RWPE2 (cell line): ENCODE results near the gene HSD17B11.

Source experiments
- ATAC-seq: fragments of 200-7000 bp; cut with Tn5 transposase; 3 replicates; pipeline ENCODE4 v1.9.1; 2021; ENCODE audit warnings: low read depth
- DNase-seq: peaks from one replicate; pipeline ENCODE4 v3.0.0-alpha.2; 2020; ENCODE audit warnings: low spot score
- H3K27ac ChIP-seq: fragments of 450-650 bp; 2 replicates; pipeline ENCODE4 v1.5.1; 2017; ENCODE audit warnings: mild to moderate bottlenecking; ENCODE audit not compliant: poor library complexity, severe bottlenecking
- H3K27me3 ChIP-seq: fragments of 250-450 bp; sonication (Bioruptor Pico); 2 replicates; pipeline ENCODE4 v1.5.1; 2021; ENCODE audit warnings: mild to moderate bottlenecking, moderate library complexity; ENCODE audit not compliant: insufficient read depth, poor library complexity, severe bottlenecking
- H3K36me3 ChIP-seq: fragments of 250-450 bp; sonication (Bioruptor Pico); 2 replicates; pipeline ENCODE4 v1.5.1; 2020; ENCODE audit warnings: low read depth, mild to moderate bottlenecking, moderate library complexity
- H3K4me1 ChIP-seq: fragments of 250-450 bp; sonication (Bioruptor Pico); 2 replicates; pipeline ENCODE4 v1.5.1; 2021; ENCODE audit warnings: mild to moderate bottlenecking, moderate library complexity; ENCODE audit not compliant: insufficient read depth, poor library complexity, severe bottlenecking
- H3K4me3 ChIP-seq: fragments of 250-450 bp; sonication (Bioruptor Pico); 2 replicates; pipeline ENCODE4 v1.5.1; 2021; ENCODE audit warnings: mild to moderate bottlenecking, moderate library complexity; ENCODE audit not compliant: severe bottlenecking
- H3K9me3 ChIP-seq: fragments of 250-450 bp; sonication (Bioruptor Pico); 2 replicates; pipeline ENCODE4 v1.5.1; 2021; ENCODE audit warnings: mild to moderate bottlenecking, moderate library complexity; ENCODE audit not compliant: severe bottlenecking
- CTCF ChIP-seq: fragments of 450-650 bp; IDR thresholded peaks from one replicate; pipeline ENCODE4 v1.5.1; 2017; ENCODE audit warnings: mild to moderate bottlenecking, moderate library complexity; ENCODE audit not compliant: poor library complexity, severe bottlenecking

HSD17B11 gene

GRCh38 chr4:87313756-87314155, 77.2 kb downstream of the HSD17B11 start:
- peaks cover 3% of the 10 kb centered on the region for H3K4me1 ChIP-seq
- no peak overlapping the region for H3K4me3 ChIP-seq
- H3K27ac ChIP-seq = no peak overlapping the region
- H3K36me3 ChIP-seq = no peaks in the 10 kb centered on the region
- no peak for DNase-seq
- no peaks in the 10 kb centered on the region for H3K9me3 ChIP-seq
- no peak for TF ChIP-seq CTCF
- H3K27me3 ChIP-seq = no peaks in the 10 kb centered on the region
- no peak for ATAC-seq

- no peak overlapping the region for H3K27ac ChIP-seq
- TF ChIP-seq CTCF = no peak
- no peaks in the 10 kb centered on the region for H3K9me3 ChIP-seq
- no peak overlapping the region for H3K4me3 ChIP-seq
- H3K4me1 ChIP-seq = no peaks in the 10 kb centered on the region
- no peak for ATAC-seq
- no peak for DNase-seq
- no peaks in the 10 kb centered on the region for H3K36me3 ChIP-seq
- H3K27me3 ChIP-seq = no peaks in the 10 kb centered on the region
Observed at GRCh38 chr4:87311684-87312083, 79.3 kb downstream of the HSD17B11 start.

GRCh38 chr4:87310691-87311335, 80.2 kb downstream of the HSD17B11 start:
- Histone ChIP-seq H3K27me3 (no peaks in the 10 kb centered on the region), H3K9me3 (no peaks in the 10 kb centered on the region), H3K4me3 (no peak overlapping the region), H3K4me1 (no peaks in the 10 kb centered on the region), H3K27ac (no peak overlapping the region), H3K36me3 (no peaks in the 10 kb centered on the region)
- TF ChIP-seq CTCF = no peak
- ATAC-seq (no peak), DNase-seq (no peak)

- no peak overlapping the region for H3K4me3 ChIP-seq
- H3K27me3 ChIP-seq = no peaks in the 10 kb centered on the region
- peaks cover 4% of the 10 kb centered on the region for H3K4me1 ChIP-seq
- H3K9me3 ChIP-seq = no peaks in the 10 kb centered on the region
- ATAC-seq (no peak), DNase-seq (no peak)
- no peaks in the 10 kb centered on the region for H3K36me3 ChIP-seq
- H3K27ac ChIP-seq = no peak overlapping the region
- no peak for TF ChIP-seq CTCF
Observed at GRCh38 chr4:87309625-87310024, 81.4 kb downstream of the HSD17B11 start.

GRCh38 chr4:87306056-87306455, 84.9 kb downstream of the HSD17B11 start:
- DNase-seq (no peak), ATAC-seq (no peak)
- Histone ChIP-seq H3K4me3 (no peak overlapping the region), H3K36me3 (no peaks in the 10 kb centered on the region), H3K9me3 (no peaks in the 10 kb centered on the region), H3K27ac (no peak overlapping the region), H3K27me3 (no peaks in the 10 kb centered on the region), H3K4me1 (peaks cover 4% of the 10 kb centered on the region)
- no peak for TF ChIP-seq CTCF
